ENCODE measurements around the gene GMPPA. TPM values are rescaled to one million over a fixed set of nuclear protein-coding genes. Genes with fewer than 3 reads are reported as not detected.

The GMPPA gene
- total RNA-seq, 2 experiments from 2014 or later: 41.0 to 42.3 TPM

DNA sequence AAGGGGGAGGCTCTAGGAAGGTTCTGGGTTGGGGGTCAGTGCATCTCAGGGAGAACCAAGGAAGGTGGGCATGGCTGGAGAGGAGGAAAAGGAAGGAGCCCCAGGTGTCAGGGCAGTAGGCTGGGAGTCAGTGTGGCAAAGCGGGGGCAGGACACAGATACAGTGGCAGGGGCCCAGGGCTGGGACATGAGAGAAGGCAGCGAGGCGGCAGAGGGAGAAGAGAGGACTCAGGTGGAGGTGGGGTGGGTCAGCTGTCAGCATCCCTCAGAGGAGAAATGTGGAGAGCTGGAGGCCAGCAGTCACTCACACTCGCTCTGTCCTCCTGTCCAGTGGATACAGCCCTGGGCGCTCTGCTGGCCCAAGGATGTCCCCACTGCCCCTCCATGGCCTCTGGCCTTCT lies 5.6 kb upstream of the GMPPA start:
- no peaks in the 10 kb centered on the region for H3K9me3 Mint-ChIP-seq

DNA sequence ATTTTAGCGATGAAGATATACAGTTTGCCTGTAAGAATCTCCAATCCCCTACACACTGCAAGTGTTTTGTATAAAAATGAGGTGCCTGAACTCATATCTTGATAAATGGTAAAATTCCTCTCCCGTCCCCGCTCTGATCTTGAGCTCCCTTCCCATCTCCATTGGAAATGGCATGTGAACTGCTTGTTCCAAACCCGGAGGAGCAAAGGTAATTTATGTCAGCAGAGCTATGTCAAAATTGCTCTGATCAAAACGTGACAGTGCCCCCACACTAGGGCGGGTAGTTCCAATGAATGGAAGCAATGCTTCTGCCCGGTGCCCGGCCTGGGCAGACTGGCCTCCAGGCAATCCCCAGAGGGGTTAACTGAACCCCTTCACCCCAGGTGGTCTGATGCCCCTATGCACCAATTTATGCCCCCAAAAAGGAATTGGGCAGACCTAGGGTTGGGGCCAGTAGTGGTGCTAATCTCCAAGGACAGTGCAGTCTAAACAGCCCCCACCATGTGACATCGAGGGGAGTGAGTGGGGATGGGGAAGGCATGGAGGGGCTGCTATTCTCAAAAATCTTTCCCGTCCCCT lies 3.6 kb upstream of the GMPPA start:
- Mint-ChIP-seq H3K9me3 (no peaks in the 10 kb centered on the region), H3K27ac (no peak overlapping the region), H3K36me3 (ENCODE audit: low read depth) (peaks cover 5% of the 10 kb centered on the region), H3K4me3 (no peak overlapping the region), H3K4me1 (peaks cover 33% of the 10 kb centered on the region), H3K27me3 (peaks cover 56% of the 10 kb centered on the region)
- ChIA-PET POLR2A (interaction anchor here (1.1 kb wide), 1 partner anchor 35 kb away, joined by 3 read pairs; no protein-coding TSS in a partner anchor), CTCF (interaction anchor here (0.5 to 8.0 kb wide), 13 partner anchors 8 to 550 kb away, joined by 3 to 175 read pairs (median 6); no protein-coding TSS in a partner anchor)
- DNase-seq: no peak

More for the DNA sequence above, 5.6 kb upstream of the GMPPA start:
- Mint-ChIP-seq H3K27ac (no peak overlapping the region), H3K4me1 (peaks cover 15% of the 10 kb centered on the region), H3K4me3 (no peak overlapping the region), H3K27me3 (peaks cover 50% of the 10 kb centered on the region), H3K36me3 (ENCODE audit: low read depth) (no peaks in the 10 kb centered on the region)
- no peak for DNase-seq
- ChIA-PET CTCF (interaction anchor here (2.7 to 8.0 kb wide), 2 partner anchors 36 kb away, joined by 19 to 175 read pairs; no protein-coding TSS in a partner anchor), POLR2A (interaction anchor here (1.4 kb wide), 1 partner anchor 57 kb away, joined by 3 read pairs; no protein-coding TSS in a partner anchor)

DNA sequence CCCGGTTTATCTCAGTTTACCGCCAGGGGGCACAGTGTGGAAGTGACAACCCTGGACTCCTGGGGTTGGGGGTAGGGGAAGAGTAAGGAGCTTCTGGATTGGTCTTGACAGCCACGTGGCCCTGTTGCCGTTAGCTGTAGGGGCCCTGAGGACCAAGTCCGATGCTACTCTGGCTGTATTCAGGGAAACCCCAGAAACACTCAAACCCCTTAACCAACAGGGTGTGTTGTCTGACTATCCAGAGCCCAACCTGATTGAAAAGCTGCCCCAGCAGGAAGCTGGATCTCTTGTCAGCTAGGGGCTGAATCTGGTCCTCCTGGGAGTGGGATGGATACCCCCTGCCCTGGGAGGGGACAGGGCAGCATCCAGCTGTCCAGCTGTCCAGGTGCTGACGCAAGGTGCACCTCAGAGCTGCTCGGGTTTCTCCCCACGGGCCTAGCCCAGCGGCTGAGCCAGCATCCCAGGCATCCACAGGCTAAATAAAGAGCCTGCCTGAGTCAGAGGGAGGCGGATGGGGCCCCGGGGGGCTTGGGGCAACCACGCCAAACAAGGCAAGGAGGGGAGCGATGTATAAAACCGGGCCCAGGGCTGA lies 3.1 kb upstream of the GMPPA start:
- peaks cover 39% of the 10 kb centered on the region for H3K4me1 Mint-ChIP-seq
- no peak overlapping the region for H3K4me3 Mint-ChIP-seq
- H3K27me3 Mint-ChIP-seq: peaks cover 56% of the 10 kb centered on the region
- H3K9me3 Mint-ChIP-seq: no peaks in the 10 kb centered on the region
- DNase-seq: peak; percentile 61
- CTCF ChIA-PET: interaction anchor here (0.5 to 8.0 kb wide), 16 partner anchors 8 to 550 kb away, joined by 3 to 175 read pairs (median 6); partner anchors contain the start of gene DNPEP
- POLR2A ChIA-PET: interaction anchor here (1.1 kb wide), 1 partner anchor 34 kb away, joined by 3 read pairs; no protein-coding TSS in a partner anchor
- no peak overlapping the region for H3K27ac Mint-ChIP-seq
- H3K36me3 Mint-ChIP-seq (ENCODE audit: low read depth): peaks cover 5% of the 10 kb centered on the region

DNA sequence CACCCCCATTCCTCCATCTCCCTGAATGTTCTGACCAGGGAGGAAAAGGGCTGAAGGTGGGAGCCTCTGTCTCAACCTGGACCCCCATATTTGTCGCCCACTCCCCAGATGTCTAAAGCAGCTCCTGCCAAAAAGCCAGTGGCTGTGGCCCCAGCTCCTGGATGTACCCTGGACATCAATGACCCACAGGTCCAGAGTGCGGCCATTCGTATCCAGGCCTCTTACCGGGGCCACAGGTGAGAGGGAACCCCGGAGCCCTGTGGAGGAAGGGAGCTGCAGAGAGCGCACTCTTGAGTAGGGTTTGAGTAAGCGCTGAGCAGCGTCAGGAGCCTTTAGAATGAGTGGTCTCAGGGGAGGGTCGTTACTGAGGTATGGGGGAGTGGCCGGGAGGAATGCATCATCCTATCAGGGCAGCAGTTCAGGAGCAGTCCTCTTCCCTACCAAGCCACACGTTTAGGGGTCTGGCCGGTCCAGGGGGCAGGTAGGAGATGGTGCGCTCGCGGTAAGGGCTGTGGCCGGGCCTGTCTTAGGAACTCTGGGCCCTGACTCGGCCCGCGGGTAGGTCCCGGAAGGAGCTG lies 2.4 kb upstream of the GMPPA start:
- peak overlapping the region; percentile 41 for H3K4me3 Mint-ChIP-seq
- peaks cover 7% of the 10 kb centered on the region for H3K36me3 Mint-ChIP-seq (ENCODE audit: low read depth)
- no peaks in the 10 kb centered on the region for H3K9me3 Mint-ChIP-seq
- peaks cover 56% of the 10 kb centered on the region for H3K27me3 Mint-ChIP-seq
- POLR2A ChIA-PET: interaction anchor here (1.1 to 1.2 kb wide), 2 partner anchors 33 to 34 kb away, joined by 3 to 4 read pairs; no protein-coding TSS in a partner anchor
- CTCF ChIA-PET: interaction anchor here (1.2 to 8.0 kb wide), 10 partner anchors 11 to 108 kb away, joined by 3 to 175 read pairs (median 9); partner anchors contain the start of gene DNPEP
- peaks cover 43% of the 10 kb centered on the region for H3K4me1 Mint-ChIP-seq
- no peak overlapping the region for H3K27ac Mint-ChIP-seq
- DNase-seq: no peak

DNA sequence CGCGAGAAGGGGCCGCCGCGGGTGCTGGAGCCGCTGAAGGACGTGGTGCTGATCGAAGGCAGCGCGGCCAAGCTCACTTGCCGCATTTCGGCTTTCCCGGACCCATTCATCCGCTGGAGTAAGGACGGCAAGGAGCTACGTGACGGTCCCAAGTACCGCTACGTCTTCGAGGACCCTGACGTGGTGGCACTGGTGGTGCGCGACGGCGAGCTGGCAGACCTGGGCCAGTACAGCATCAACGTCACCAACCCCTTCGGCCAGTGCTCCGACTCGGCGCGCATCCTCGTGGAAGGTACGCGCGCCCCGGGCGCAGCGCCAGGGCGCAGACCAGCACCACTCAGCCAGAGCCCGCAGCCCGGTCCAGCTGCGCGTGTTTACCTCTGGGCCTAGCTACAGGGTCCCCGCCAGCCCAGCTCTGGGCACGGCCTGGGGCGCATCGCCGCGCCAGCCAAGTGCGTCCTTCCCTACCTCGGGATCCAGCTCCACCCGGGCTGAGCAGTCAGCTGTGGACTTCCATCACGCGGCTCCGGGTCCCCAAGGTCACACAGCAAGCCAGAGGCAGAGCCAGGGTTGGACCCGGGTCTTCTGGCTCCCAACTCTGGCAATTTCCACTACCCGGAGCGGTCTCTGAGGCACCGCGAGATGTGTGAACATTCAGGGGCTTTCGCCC lies 1.7 kb upstream of the GMPPA start:
- ChIA-PET POLR2A (interaction anchor here (1.2 to 2.4 kb wide), 3 partner anchors 33 to 109 kb away, joined by 4 to 8 read pairs (median 4); partner anchors contain the start of gene DNPEP), CTCF (interaction anchor here (1.4 to 8.0 kb wide), 6 partner anchors 12 to 109 kb away, joined by 3 to 175 read pairs (median 12); partner anchors contain the start of genes CHPF, DNPEP and TMEM198)
- Mint-ChIP-seq H3K4me1 (peaks cover 48% of the 10 kb centered on the region), H3K9me3 (no peaks in the 10 kb centered on the region), H3K27ac (no peak overlapping the region), H3K36me3 (ENCODE audit: low read depth) (peaks cover 9% of the 10 kb centered on the region), H3K27me3 (peaks cover 56% of the 10 kb centered on the region), H3K4me3 (peak overlapping the region; percentile 95)
- DNase-seq: no peak

DNA sequence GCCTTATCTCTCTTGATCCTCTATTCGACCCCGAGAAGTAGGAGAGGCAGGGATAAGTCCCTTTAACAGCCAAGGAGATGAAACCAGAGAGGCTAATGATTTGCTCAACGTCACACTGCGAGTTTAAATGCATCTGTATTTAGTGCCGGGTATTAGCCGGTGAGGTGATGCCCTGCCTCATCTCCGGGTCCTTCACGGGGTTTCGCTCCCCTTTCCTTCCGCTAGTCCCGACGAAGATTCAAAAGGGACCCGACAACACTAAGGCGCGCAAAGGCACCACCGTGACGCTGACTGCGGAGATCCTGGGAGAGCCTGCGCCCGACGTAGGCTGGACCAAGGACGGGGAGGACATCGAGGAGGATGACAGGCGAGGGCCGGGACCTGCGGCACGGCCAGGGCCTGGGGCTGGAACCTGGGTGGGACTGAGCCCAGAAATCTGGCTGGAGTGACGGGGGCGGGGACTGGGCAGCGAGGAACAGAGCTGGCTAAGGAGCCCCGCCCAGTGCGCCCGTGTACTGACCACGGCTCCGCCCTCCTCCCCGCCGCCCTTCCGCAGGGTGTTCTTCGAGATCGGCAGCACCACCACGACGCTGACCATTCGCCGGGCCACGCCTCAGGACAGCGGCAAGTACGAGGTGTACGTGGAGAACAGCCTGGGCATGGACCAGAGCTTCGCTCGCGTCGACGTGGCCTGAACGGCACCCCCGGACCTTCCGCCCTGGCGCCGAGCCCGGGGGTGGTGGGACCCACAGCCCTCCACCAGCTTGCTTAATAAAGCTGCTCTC lies 1.0 kb upstream of the GMPPA start:
- peak overlapping the region; percentile 95 for H3K4me3 Mint-ChIP-seq
- POLR2A ChIA-PET: interaction anchor here (0.9 to 2.4 kb wide), 9 partner anchors 10 to 109 kb away, joined by 3 to 10 read pairs (median 4); partner anchors contain the start of genes CHPF, DNPEP and TMEM198
- peaks cover 48% of the 10 kb centered on the region for H3K4me1 Mint-ChIP-seq
- peaks cover 52% of the 10 kb centered on the region for H3K27me3 Mint-ChIP-seq
- H3K27ac Mint-ChIP-seq: no peak overlapping the region
- no peaks in the 10 kb centered on the region for H3K9me3 Mint-ChIP-seq
- peak; percentile 52 for DNase-seq
- peaks cover 9% of the 10 kb centered on the region for H3K36me3 Mint-ChIP-seq (ENCODE audit: low read depth)
- CTCF ChIA-PET: interaction anchor here (1.4 to 8.0 kb wide), 9 partner anchors 10 to 109 kb away, joined by 3 to 175 read pairs (median 15); partner anchors contain the start of genes CHPF, DNPEP and TMEM198

DNA sequence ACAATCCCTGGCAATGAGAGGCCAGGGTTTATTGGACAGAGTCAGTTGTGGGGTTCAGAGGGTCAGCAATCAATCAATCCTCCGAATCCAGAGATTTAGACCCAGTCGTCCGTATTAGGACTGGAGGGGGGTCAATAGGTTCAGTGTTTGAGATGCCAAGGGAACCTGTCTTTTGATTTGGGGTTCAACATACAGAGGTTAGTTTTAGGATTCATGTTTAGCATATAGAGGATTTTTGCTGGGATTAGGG lies 292 bp downstream of the GMPPA start:
- ChIA-PET CTCF (interaction anchor here (0.6 to 8.0 kb wide), 16 partner anchors 10 to 204 kb away, joined by 3 to 175 read pairs (median 4); partner anchors contain the start of gene DNPEP), POLR2A (interaction anchor here (0.6 to 2.4 kb wide), 9 partner anchors 9 to 245 kb away, joined by 3 to 10 read pairs (median 4); partner anchors contain the start of genes CHPF, DNPEP, TMEM198 and TUBA4A)
- H3K27ac Mint-ChIP-seq: peak overlapping the region; percentile 64
- peaks cover 13% of the 10 kb centered on the region for H3K36me3 Mint-ChIP-seq (ENCODE audit: low read depth)
- H3K4me3 Mint-ChIP-seq: peak overlapping the region; percentile 95
- peaks cover 43% of the 10 kb centered on the region for H3K27me3 Mint-ChIP-seq
- no peaks in the 10 kb centered on the region for H3K9me3 Mint-ChIP-seq
- peaks cover 48% of the 10 kb centered on the region for H3K4me1 Mint-ChIP-seq
- DNase-seq: no peak

DNA sequence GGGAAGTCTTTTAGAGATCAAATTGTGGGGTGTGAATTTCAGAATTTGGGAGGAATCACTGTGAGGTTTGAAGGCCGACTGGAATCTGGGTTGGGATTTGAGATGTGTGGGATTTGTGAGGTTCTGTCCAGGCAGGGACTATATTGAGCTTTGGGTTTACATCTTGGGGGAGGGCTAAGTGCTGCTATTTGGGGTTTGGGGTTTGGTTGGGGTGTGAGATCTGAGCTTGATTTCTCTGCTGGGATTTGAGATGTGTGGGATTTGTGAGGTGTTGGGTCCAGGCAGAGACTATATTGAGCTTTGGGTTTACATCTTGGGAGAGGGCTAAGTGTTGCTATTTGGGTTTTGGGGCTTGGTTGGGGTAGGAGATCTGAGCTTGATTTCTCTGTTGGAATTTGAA lies 864 bp downstream of the GMPPA start:
- POLR2A ChIA-PET: interaction anchor here (0.9 to 2.4 kb wide), 5 partner anchors 14 to 111 kb away, joined by 3 to 10 read pairs (median 4); partner anchors contain the start of genes ASIC4, CHPF, DNPEP and STK11IP
- CTCF ChIA-PET: interaction anchor here (0.6 to 8.0 kb wide), 9 partner anchors 9 to 520 kb away, joined by 3 to 175 read pairs (median 4); partner anchors contain the start of gene DNPEP
- Mint-ChIP-seq H3K27me3 (peaks cover 37% of the 10 kb centered on the region), H3K4me3 (peak overlapping the region; percentile 95), H3K4me1 (peaks cover 48% of the 10 kb centered on the region), H3K9me3 (no peaks in the 10 kb centered on the region), H3K36me3 (ENCODE audit: low read depth) (peaks cover 18% of the 10 kb centered on the region), H3K27ac (peak overlapping the region; percentile 64)
- no peak for DNase-seq

DNA sequence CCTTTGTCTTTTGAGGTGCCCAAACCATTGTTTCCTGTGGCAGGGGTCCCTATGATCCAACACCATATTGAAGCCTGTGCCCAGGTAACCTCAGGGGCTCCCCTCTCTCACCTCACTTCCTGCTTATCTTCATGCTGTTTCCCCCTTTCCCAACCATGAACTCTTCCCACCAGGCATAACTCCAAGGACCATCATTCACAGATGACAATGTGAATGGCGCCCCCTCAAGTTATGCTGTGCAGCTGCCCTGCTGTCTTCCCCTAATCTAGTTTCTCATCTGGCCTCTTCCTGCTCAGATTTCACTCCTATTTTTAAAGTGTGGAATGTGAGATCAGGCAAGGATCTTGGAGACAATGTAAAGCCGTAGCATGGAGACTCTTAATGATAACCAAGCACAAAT lies 1.4 kb downstream of the GMPPA start:
- peaks cover 32% of the 10 kb centered on the region for H3K27me3 Mint-ChIP-seq
- ChIA-PET CTCF (interaction anchor here (0.6 to 8.0 kb wide), 8 partner anchors 9 to 520 kb away, joined by 3 to 175 read pairs (median 4); no protein-coding TSS in a partner anchor), POLR2A (interaction anchor here (0.9 to 1.0 kb wide), 4 partner anchors 13 to 97 kb away, joined by 3 to 4 read pairs (median 3); partner anchors contain the start of genes ASIC4 and STK11IP)
- no peaks in the 10 kb centered on the region for H3K9me3 Mint-ChIP-seq
- no peak for DNase-seq
- peak overlapping the region; percentile 95 for H3K4me3 Mint-ChIP-seq
- H3K27ac Mint-ChIP-seq: no peak overlapping the region
- H3K4me1 Mint-ChIP-seq: peaks cover 48% of the 10 kb centered on the region
- peaks cover 20% of the 10 kb centered on the region for H3K36me3 Mint-ChIP-seq (ENCODE audit: low read depth)

DNA sequence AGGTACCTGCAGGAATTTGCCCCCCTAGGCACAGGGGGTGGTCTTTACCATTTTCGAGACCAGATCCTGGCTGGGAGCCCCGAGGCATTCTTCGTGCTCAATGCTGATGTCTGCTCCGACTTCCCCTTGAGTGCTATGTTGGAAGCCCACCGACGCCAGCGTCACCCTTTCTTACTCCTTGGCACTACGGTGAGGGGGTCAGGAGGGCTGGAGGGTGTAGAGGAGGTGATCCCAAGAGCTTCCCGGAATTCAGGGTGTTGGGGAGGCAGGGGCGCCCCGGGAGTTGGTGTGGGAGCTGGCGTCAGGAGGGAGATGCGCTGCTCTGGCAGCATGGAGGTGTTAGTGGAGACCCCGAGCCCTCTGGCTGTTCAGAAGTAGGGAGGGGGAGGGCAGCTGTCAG lies 3.2 kb downstream of the GMPPA start:
- no peak overlapping the region for H3K4me3 Mint-ChIP-seq
- ChIA-PET POLR2A (no interaction called here), CTCF (interaction anchor here (0.8 kb wide), 1 partner anchor 28 kb away, joined by 3 read pairs; no protein-coding TSS in a partner anchor)
- no peaks in the 10 kb centered on the region for H3K9me3 Mint-ChIP-seq
- peaks cover 32% of the 10 kb centered on the region for H3K36me3 Mint-ChIP-seq (ENCODE audit: low read depth)
- no peak overlapping the region for H3K27ac Mint-ChIP-seq
- no peak for DNase-seq
- peaks cover 14% of the 10 kb centered on the region for H3K27me3 Mint-ChIP-seq
- peaks cover 39% of the 10 kb centered on the region for H3K4me1 Mint-ChIP-seq

DNA sequence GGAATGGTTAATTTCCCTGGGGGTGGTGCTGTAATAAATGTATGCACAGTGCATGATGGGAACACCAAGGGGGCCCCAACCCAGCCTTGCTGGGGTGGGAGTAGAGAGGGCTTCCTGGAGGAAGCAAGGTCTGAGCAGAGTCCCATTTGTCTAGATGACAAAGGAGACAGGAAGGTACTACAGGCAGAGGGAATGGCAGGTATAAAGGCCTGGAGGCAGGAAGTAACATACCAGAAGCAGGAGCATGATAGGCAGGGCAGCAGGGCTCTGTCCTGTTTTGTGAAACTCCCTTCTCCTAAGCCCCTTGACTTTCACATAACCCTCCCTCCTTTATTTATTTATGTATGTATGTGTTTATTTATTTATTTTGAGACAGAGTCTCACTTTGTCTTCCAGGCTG lies 3.9 kb downstream of the GMPPA start:
- ChIA-PET CTCF (no interaction called here), POLR2A (no interaction called here)
- Mint-ChIP-seq H3K36me3 (ENCODE audit: low read depth) (peaks cover 32% of the 10 kb centered on the region), H3K27ac (no peak overlapping the region), H3K4me3 (no peak overlapping the region), H3K9me3 (no peaks in the 10 kb centered on the region), H3K27me3 (peaks cover 7% of the 10 kb centered on the region), H3K4me1 (peaks cover 34% of the 10 kb centered on the region)
- DNase-seq: no peak
